Tibial nerve (tissue), 4 donors: ENCODE measurements around the gene PIR.

ENCODE experiments used
- CTCF ChIP-seq, 5 experiments: fragments of 200-600 bp in 3 of 5; fragments of 450-650 bp in 2 of 5; sonication (generic) in 3 of 5; IDR thresholded peaks; one replicate each; pipeline ENCODE4 v1.5.1; 2016 to 2019; ENCODE audit warnings: antibody characterized with exemption in 5 of 5, mild to moderate bottlenecking in 3 of 5, moderate library complexity in 2 of 5
- EP300 ChIP-seq, 2 donors: sonication (generic); formaldehyde crosslinking; IDR thresholded peaks; one replicate each; pipeline ENCODE4 v1.6.1; 2017; ENCODE audit warnings: antibody characterized with exemption in 2 of 2, mild to moderate bottlenecking in 1 of 2
- POLR2A ChIP-seq, 2 donors: fragments of 450-650 bp; IDR thresholded peaks; one replicate each; pipeline ENCODE4 v1.6.1; 2017; ENCODE audit warnings: antibody characterized with exemption in 2 of 2, mild to moderate bottlenecking in 2 of 2, moderate library complexity in 2 of 2

GRCh38 chrX:15435836-15436619 lies 57.1 kb downstream of the PIR start:
- TF ChIP-seq CTCF (IDR thresholded peaks at IDR 0.05) (no peak), POLR2A (IDR thresholded peaks at IDR 0.05) (no peak), EP300 (IDR thresholded peaks at IDR 0.05) (peak in 1 of 2 donors; percentile 29)
